HepG2 (cell line): ENCODE results near the gene WDR26. TPM values are rescaled to one million over a fixed set of nuclear protein-coding genes. Genes with fewer than 3 reads are reported as not detected.

Source experiments
- ATAC-seq: fragments of 200-7000 bp; cut with Tn5 transposase; 3 replicates; pipeline ENCODE4 v1.9.1; 2020; ENCODE audit warnings: mild to moderate bottlenecking, moderate library complexity
- BruUV-seq: library from RNA; stranded (reverse); fragments of 400-500 nt; replicated peaks from 2 replicates; lab custom pipeline; 2021; lab: Mats Ljungman, UMichigan
- CTCF ChIA-PET: fragments of 300-600 bp; formaldehyde crosslinking; extraction: SDS; loops from one replicate; lab custom pipeline; 2021; ENCODE audit warnings: low total read pairs, inconsistent platforms, low intra/inter-chr PET ratio; lab: Yijun Ruan, JAX
- POLR2A ChIA-PET: fragments of 350-600 bp; sonication (Branson Sonifier 250); formaldehyde crosslinking; loops from one replicate; lab custom pipeline; 2020; ENCODE audit warnings: antibody characterized with exemption, inconsistent platforms; lab: Yijun Ruan, JAX
- DNase-seq: peaks from one replicate; pipeline ENCODE4 v3.0.0-alpha.2; 2015; ENCODE audit warnings: low spot score
- FAIRE-seq: peaks from 3 replicates; lab custom pipeline; 2011; peaks lifted over from hg19 to GRCh38; lab: Jason Lieb, UNC
- H2AFZ ChIP-seq: one replicate; pipeline ENCODE4 v1.6.1; 2011; ENCODE audit warnings: low read length, inconsistent platforms
- H3K27ac ChIP-seq: fragments of 300-600 bp; 3 replicates; pipeline ENCODE4 v1.8.0; 2011; ENCODE audit warnings: mixed run types, mild to moderate bottlenecking, mixed read lengths, low read length, inconsistent platforms; ENCODE audit not compliant: insufficient read depth; ENCODE audit errors: extremely low read length
- H3K27me3 ChIP-seq, 2 experiments: fragments of 200-600 bp in 1 of 2; 2 replicates in 1 of 2; 3 replicates in 1 of 2; pipeline versions ENCODE4 v1.6.0 to v1.8.0; 2011; ENCODE audit warnings: low read length in 2 of 2, mild to moderate bottlenecking in 2 of 2, moderate library complexity in 2 of 2, inconsistent platforms in 1 of 2; ENCODE audit not compliant: insufficient read depth in 2 of 2, control insufficient read depth in 1 of 2
- H3K36me3 ChIP-seq, 2 experiments: fragments of 200-600 bp in 1 of 2; replicated peaks in 1 of 2; 2 replicates in 1 of 2; 3 replicates in 1 of 2; pipeline versions ENCODE4 v1.5.1 to v1.8.0; 2011; ENCODE audit warnings: low read length in 2 of 2, inconsistent platforms in 1 of 2; ENCODE audit not compliant: insufficient read depth in 2 of 2, control insufficient read depth in 1 of 2
- H3K4me1 ChIP-seq: 2 replicates; pipeline ENCODE4 v1.5.1; 2012; ENCODE audit warnings: low read length, inconsistent platforms; ENCODE audit not compliant: insufficient read depth
- H3K4me2 ChIP-seq: 2 replicates; pipeline ENCODE4 v1.6.0; 2011; ENCODE audit warnings: low read depth, low read length, inconsistent platforms
- H3K4me3 ChIP-seq, 3 experiments: fragments of 200-600 bp in 1 of 3; sonication (generic), shearing (Covaris generic) in 1 of 3; replicated peaks in 1 of 3; 2 replicates each; pipeline ENCODE4 v1.5.1; 2011 to 2016; ENCODE audit warnings: low read length in 3 of 3, inconsistent platforms in 2 of 3, low read depth in 2 of 3, mild to moderate bottlenecking in 2 of 3, control low read depth in 1 of 3, mixed read lengths in 1 of 3; ENCODE audit not compliant: insufficient read depth in 1 of 3
- H3K79me2 ChIP-seq: one replicate; pipeline ENCODE4 v1.6.1; 2011; ENCODE audit warnings: low read length, inconsistent platforms; ENCODE audit not compliant: insufficient read depth
- H3K9ac ChIP-seq: 2 replicates; pipeline ENCODE4 v1.6.0; 2011; ENCODE audit warnings: mild to moderate bottlenecking, low read depth, low read length, inconsistent platforms; ENCODE audit not compliant: insufficient read depth
- H3K9me3 ChIP-seq: 2 replicates; pipeline ENCODE4 v1.5.1; 2012; ENCODE audit warnings: mild to moderate bottlenecking, low read length
- H4K20me1 ChIP-seq: 2 replicates; pipeline ENCODE4 v1.6.0; 2011; ENCODE audit warnings: inconsistent platforms, mild to moderate bottlenecking, low read length, moderate library complexity; ENCODE audit not compliant: insufficient read depth
- FOXK2 ChIP-seq: fragments of 450-650 bp; IDR thresholded peaks from 2 replicates; pipeline ENCODE4 v1.6.1; 2016
- KDM1A ChIP-seq: IDR thresholded peaks from 2 replicates; pipeline ENCODE4 v1.6.1; 2016; ENCODE audit warnings: missing compliant biosample characterization
- MIER2 ChIP-seq: IDR thresholded peaks from 2 replicates; pipeline ENCODE4 v1.6.1; 2016; ENCODE audit warnings: missing biosample characterization, missing genetic modification reagents
- SIX1 ChIP-seq: sonication (generic); formaldehyde crosslinking; IDR thresholded peaks from 2 replicates; pipeline ENCODE4 v1.4.0; 2020; ENCODE audit warnings: missing genetic modification reagents, borderline replicate concordance
- SMAD9 ChIP-seq: sonication (generic); formaldehyde crosslinking; IDR thresholded peaks from 2 replicates; pipeline ENCODE4 v1.5.1; 2020; ENCODE audit warnings: mild to moderate bottlenecking, missing genetic modification reagents
- ZFP90 ChIP-seq: sonication (generic); formaldehyde crosslinking; IDR thresholded peaks from 2 replicates; pipeline ENCODE4 v1.8.0; 2022; ENCODE audit warnings: missing genetic modification reagents, mild to moderate bottlenecking, inconsistent platforms, borderline replicate concordance
- ZKSCAN1 ChIP-seq: fragments of 150-350 bp; IDR thresholded peaks from 2 replicates; pipeline ENCODE4 v1.6.1; 2014; ENCODE audit warnings: low read length
- ZNF558 ChIP-seq: sonication (generic); formaldehyde crosslinking; IDR thresholded peaks from 2 replicates; pipeline ENCODE4 v1.9.0; 2022; ENCODE audit warnings: mild to moderate bottlenecking, missing genetic modification reagents, borderline replicate concordance
- ZNF598 ChIP-seq: sonication (generic); formaldehyde crosslinking; IDR thresholded peaks from 2 replicates; pipeline ENCODE4 v1.5.1; 2020; ENCODE audit warnings: mild to moderate bottlenecking, missing genetic modification reagents, borderline replicate concordance
- ZSCAN29 ChIP-seq: sonication (generic); formaldehyde crosslinking; conservative IDR thresholded peaks from 2 replicates; pipeline ENCODE4 v1.4.0; 2020; ENCODE audit warnings: mild to moderate bottlenecking, missing genetic modification reagents
- WGBS: methylation state at CpG from one replicate; pipeline ENCODE4 v1.1.6; 2017; ENCODE audit warnings: low lambda C conversion rate; 5-methylcytosine and 5-hydroxymethylcytosine counted together
- in situ Hi-C: cut with HindIII; loops from 2 replicates; pipeline ENCODE4 v1.10.0; 2017; ENCODE audit warnings: low pct_unique_long_range_greater_than_20kb; ENCODE audit not compliant: extremely low pct_ligation_motif_present
- intact Hi-C: fragments of 100-400 bp; cut with micrococcal nuclease; formaldehyde crosslinking; loops from one replicate; pipeline ENCODE4 v1.10.0; 2022; ENCODE audit not compliant: unreplicated experiment
- polyA plus RNA-seq, 8 experiments: library from polyadenylated mRNA; depleted of rRNA in 3 of 8; stranded (reverse) in 7 of 8; unstranded in 1 of 8; fragments of >200 nt; fragmentation: Illumina TruSeq in 4 of 8; extraction: Trizol in 4 of 8; gene quantifications; 2 replicates each; pipeline versions ENCODE4 v1.2.1 to v1.2.3, GENCODE V29; 2011 to 2016; ENCODE audit warnings: low read depth in 4 of 8, missing spikeins in 1 of 8, mixed read lengths in 1 of 8; ENCODE audit not compliant: insufficient read depth in 1 of 8
- total RNA-seq, 5 experiments: library from RNA; depleted of rRNA; stranded (reverse); fragments of >200 nt; fragmentation: Illumina TruSeq; extraction: Trizol; gene quantifications; 2 replicates each; pipeline ENCODE4 v1.2.3, GENCODE V29; 2016; ENCODE audit warnings: low read depth in 1 of 5
- TF ChIP-seq, protein P1 (sequence below): sonication (generic); formaldehyde crosslinking; IDR thresholded peaks from 2 replicates; pipeline ENCODE4 v1.4.0; 2020; ENCODE audit warnings: low read depth, mild to moderate bottlenecking, missing genetic modification reagents
- TF ChIP-seq, protein P2 (sequence below), 2 experiments: sonication (generic) in 1 of 2; formaldehyde crosslinking in 1 of 2; IDR thresholded peaks; 2 replicates each; pipeline versions ENCODE4 v1.6.1 to v1.9.0; 2014 to 2022; ENCODE audit warnings: antibody characterized with exemption in 1 of 2, borderline replicate concordance in 1 of 2, inconsistent platforms in 1 of 2, low read depth in 1 of 2, missing genetic modification reagents in 1 of 2

WDR26 gene
- total and polyA plus RNA-seq, 2 of the 13 experiments (the other 11 are each of a cell fraction or from before 2014, with no cell fraction given), result 13.2 to 23.7 TPM

DNA sequence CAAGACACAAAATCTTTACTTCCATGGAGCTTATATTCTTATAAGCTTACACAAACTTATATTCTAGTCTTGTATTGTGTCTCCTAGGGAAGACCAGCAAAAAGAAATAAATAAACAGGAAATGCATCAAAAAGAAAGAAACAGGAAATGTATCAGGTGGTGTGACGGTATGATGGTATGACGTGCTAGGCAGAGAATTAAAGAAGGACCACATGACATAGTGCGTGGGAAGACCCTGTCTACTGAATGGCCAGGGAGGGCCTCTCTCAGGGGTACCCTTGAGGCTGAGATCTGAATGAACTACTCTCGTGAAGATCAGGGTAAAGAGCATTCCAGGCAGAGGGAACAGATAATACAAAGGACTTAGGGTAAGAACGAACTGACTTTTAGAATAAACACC lies 15.6 kb upstream of the WDR26 start:
- FAIRE-seq (no peak), DNase-seq (no peak), ATAC-seq (no peak)
- Histone ChIP-seq H3K9me3 (no peaks in the 10 kb centered on the region), H4K20me1 (no peaks in the 10 kb centered on the region), H3K4me1 (peaks cover 17% of the 10 kb centered on the region), H3K9ac (no peak overlapping the region), H3K27me3 (no peaks in the 10 kb centered on the region), H3K27ac (no peak overlapping the region), H2AFZ (no peak overlapping the region), H3K36me3 (no peaks in the 10 kb centered on the region; a peak in 1 of 5 replicates), H3K4me3 (no peak overlapping the region), H3K79me2 (no peaks in the 10 kb centered on the region), H3K4me2 (no peak overlapping the region)
- 94% methylated on average over 5 of the region's 5 CpGs for WGBS
- BruUV-seq, result no TSS peak
- intact Hi-C loops (loop anchor here (10.0 kb wide), 2 partner anchors 55 to 335 kb away; partner anchors contain the start of gene FBXO28), in situ Hi-C loops (no loop called here)
- ChIA-PET POLR2A (no interaction called here), CTCF (no interaction called here)
- TF ChIP-seq ZKSCAN1 (no peak), SMAD9 (CRISPR knock-in tag) (no peak), ZNF598 (CRISPR knock-in tag) (no peak), SIX1 (CRISPR knock-in tag) (no peak), MIER2 (no peak)
- TF ChIP-seq, protein P1, sequence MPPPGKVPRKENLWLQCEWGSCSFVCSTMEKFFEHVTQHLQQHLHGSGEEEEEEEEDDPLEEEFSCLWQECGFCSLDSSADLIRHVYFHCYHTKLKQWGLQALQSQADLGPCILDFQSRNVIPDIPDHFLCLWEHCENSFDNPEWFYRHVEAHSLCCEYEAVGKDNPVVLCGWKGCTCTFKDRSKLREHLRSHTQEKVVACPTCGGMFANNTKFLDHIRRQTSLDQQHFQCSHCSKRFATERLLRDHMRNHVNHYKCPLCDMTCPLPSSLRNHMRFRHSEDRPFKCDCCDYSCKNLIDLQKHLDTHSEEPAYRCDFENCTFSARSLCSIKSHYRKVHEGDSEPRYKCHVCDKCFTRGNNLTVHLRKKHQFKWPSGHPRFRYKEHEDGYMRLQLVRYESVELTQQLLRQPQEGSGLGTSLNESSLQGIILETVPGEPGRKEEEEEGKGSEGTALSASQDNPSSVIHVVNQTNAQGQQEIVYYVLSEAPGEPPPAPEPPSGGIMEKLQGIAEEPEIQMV (CRISPR knock-in tag), result no peak

DNA sequence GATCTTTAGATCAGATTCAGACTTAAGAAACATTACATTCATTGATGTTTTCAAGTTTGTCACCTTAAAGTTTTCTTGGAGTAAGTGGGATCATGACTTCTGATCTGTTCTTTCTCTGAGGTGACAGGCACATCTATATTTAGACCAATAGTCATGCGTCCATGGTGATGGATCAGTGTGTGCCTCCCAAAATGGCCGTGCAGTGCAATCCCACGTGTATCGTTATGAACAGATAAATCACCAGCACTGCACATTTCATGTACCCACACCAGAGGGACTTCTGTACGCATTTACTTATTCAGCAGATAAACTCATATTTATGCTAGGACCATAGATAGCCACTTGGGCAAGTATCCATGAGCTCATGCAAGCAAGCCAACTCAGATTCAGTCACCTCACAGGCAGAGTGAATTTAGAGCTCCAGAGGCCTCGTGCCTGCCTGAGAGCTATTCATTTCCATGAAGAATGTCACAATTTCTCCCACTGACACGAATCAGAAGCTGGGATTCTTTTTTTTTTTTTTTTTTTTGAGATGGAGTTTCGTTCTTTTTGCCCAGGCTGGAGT lies 13.9 kb upstream of the WDR26 start:
- no peaks in the 10 kb centered on the region for H4K20me1 ChIP-seq
- CTCF ChIA-PET, result no interaction called here
- intact Hi-C loops, result no loop called here
- peaks cover 4% of the 10 kb centered on the region for H3K4me1 ChIP-seq
- POLR2A ChIA-PET, result no interaction called here
- H3K79me2 ChIP-seq, result no peaks in the 10 kb centered on the region
- in situ Hi-C loops, result no loop called here
- H3K4me3 ChIP-seq, result no peak overlapping the region
- H2AFZ ChIP-seq, result no peak overlapping the region
- H3K4me2 ChIP-seq, result no peak overlapping the region
- H3K27ac ChIP-seq, result no peak overlapping the region
- WGBS, result 96% methylated on average over 8 of the region's 8 CpGs
- H3K9me3 ChIP-seq, result no peaks in the 10 kb centered on the region
- no peak for ATAC-seq
- no peaks in the 10 kb centered on the region; a peak in 1 of 5 replicates for H3K36me3 ChIP-seq
- DNase-seq, result no peak
- BruUV-seq, result no TSS peak
- no peaks in the 10 kb centered on the region for H3K27me3 ChIP-seq
- FAIRE-seq, result no peak
- H3K9ac ChIP-seq, result no peak overlapping the region
- TF ChIP-seq, protein P2, sequence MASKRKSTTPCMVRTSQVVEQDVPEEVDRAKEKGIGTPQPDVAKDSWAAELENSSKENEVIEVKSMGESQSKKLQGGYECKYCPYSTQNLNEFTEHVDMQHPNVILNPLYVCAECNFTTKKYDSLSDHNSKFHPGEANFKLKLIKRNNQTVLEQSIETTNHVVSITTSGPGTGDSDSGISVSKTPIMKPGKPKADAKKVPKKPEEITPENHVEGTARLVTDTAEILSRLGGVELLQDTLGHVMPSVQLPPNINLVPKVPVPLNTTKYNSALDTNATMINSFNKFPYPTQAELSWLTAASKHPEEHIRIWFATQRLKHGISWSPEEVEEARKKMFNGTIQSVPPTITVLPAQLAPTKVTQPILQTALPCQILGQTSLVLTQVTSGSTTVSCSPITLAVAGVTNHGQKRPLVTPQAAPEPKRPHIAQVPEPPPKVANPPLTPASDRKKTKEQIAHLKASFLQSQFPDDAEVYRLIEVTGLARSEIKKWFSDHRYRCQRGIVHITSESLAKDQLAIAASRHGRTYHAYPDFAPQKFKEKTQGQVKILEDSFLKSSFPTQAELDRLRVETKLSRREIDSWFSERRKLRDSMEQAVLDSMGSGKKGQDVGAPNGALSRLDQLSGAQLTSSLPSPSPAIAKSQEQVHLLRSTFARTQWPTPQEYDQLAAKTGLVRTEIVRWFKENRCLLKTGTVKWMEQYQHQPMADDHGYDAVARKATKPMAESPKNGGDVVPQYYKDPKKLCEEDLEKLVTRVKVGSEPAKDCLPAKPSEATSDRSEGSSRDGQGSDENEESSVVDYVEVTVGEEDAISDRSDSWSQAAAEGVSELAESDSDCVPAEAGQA (IDR thresholded peaks at IDR 0.05; ENCODE audit: low read depth), result no peak
- TF ChIP-seq, protein P2 (CRISPR knock-in tag; IDR thresholded peaks at IDR 0.05; ENCODE audit: borderline replicate concordance), result no peak
- no peak for TF ChIP-seq ZSCAN29
- TF ChIP-seq ZNF558 (CRISPR knock-in tag), result no peak
- TF ChIP-seq KDM1A (CRISPR knock-in tag), result no peak
- no peak for TF ChIP-seq FOXK2
- TF ChIP-seq ZFP90, result no peak
